Skeletal muscle satellite cell (primary cell): ENCODE measurements around the gene CENPU. TPM values are rescaled to one million over a fixed set of nuclear protein-coding genes. Genes with fewer than 3 reads are reported as not detected.
"Not testable (repeated sequence)": the region's sequence is repeated elsewhere in the genome, so short reads cannot be mapped to it uniquely, and the experiment has no call there.

Source experiments
- H3K27me3 ChIP-seq: 2 replicates; pipeline ENCODE4 v1.7.0; 2013; ENCODE audit warnings: low read length; ENCODE audit not compliant: control insufficient read depth, insufficient read depth
- H3K36me3 ChIP-seq: 2 replicates; pipeline ENCODE4 v1.7.0; 2013; ENCODE audit warnings: mild to moderate bottlenecking, control low read depth, low read length; ENCODE audit not compliant: insufficient read depth
- H3K4me1 ChIP-seq: 2 replicates; pipeline ENCODE4 v1.7.0; 2013; ENCODE audit warnings: low read length; ENCODE audit not compliant: control insufficient read depth, insufficient read depth
- H3K4me2 ChIP-seq: 2 replicates; pipeline ENCODE4 v1.7.0; 2013; ENCODE audit warnings: mild to moderate bottlenecking, low read length
- H3K4me3 ChIP-seq: 2 replicates; pipeline ENCODE4 v1.7.0; 2013; ENCODE audit warnings: low read length
- H3K9ac ChIP-seq: 2 replicates; pipeline ENCODE4 v1.7.0; 2013; ENCODE audit warnings: mild to moderate bottlenecking, low read depth, low read length, moderate library complexity
- H3K9me3 ChIP-seq: replicated peaks from 2 replicates; pipeline ENCODE4 v1.7.0; 2013; ENCODE audit warnings: mild to moderate bottlenecking, control low read depth, low read length
- total RNA-seq: library from RNA; depleted of rRNA; stranded (reverse); fragments of >200 nt; gene quantifications from 2 replicates; pipeline ENCODE4 v1.2.3, GENCODE V29; 2012; rRNA removed

CENPU gene
- total RNA-seq: 9.6 TPM in 2 replicates

- Histone ChIP-seq H3K9me3 (no peaks in the 10 kb centered on the region), H3K4me1 (peaks cover 12% of the 10 kb centered on the region), H3K36me3 (no peaks in the 10 kb centered on the region), H3K4me3 (peak within 1 kb of the TSS; percentile 81), H3K27me3 (no peaks in the 10 kb centered on the region), H3K4me2 (peak within 1 kb of the TSS; percentile 94), H3K9ac (peak within 1 kb of the TSS; percentile 82)
Observed at GRCh38 chr4:184733654-184734524, at the start of gene CENPU. Gene CENPU, minus strand, starts transcription at chr4:184734096. Its CDS starts 34 bp downstream, at chr4:184734062.

- Histone ChIP-seq H3K4me2 (no peak overlapping the region), H3K27me3 (no peaks in the 10 kb centered on the region), H3K4me1 (no peaks in the 10 kb centered on the region), H3K9ac (no peak overlapping the region), H3K4me3 (no peak overlapping the region), H3K9me3 (no peaks in the 10 kb centered on the region), H3K36me3 (peaks cover 18% of the 10 kb centered on the region)
Observed at GRCh38 chr4:184782731-184783373, 49.0 kb upstream of the CENPU start.

- not testable (repeated sequence) for H3K4me3 ChIP-seq, H3K27me3 ChIP-seq, H3K36me3 ChIP-seq, H3K4me1 ChIP-seq, H3K9me3 ChIP-seq, H3K9ac ChIP-seq, H3K4me2 ChIP-seq
Observed at GRCh38 chr4:184779160-184779559, 45.3 kb upstream of the CENPU start.

GRCh38 chr4:184778325-184778724 lies 44.4 kb upstream of the CENPU start:
- Histone ChIP-seq H3K4me3 (no peak overlapping the region), H3K9ac (no peak overlapping the region), H3K4me1 (no peaks in the 10 kb centered on the region), H3K4me2 (no peak overlapping the region), H3K27me3 (no peaks in the 10 kb centered on the region), H3K36me3 (peaks cover 3% of the 10 kb centered on the region), H3K9me3 (no peaks in the 10 kb centered on the region)

- Histone ChIP-seq H3K9me3 (no peaks in the 10 kb centered on the region), H3K4me2 (no peak overlapping the region), H3K4me3 (no peak overlapping the region), H3K36me3 (peaks cover 10% of the 10 kb centered on the region), H3K4me1 (no peaks in the 10 kb centered on the region), H3K9ac (no peak overlapping the region), H3K27me3 (no peaks in the 10 kb centered on the region)
Observed at GRCh38 chr4:184776821-184777220, 42.9 kb upstream of the CENPU start.

- Histone ChIP-seq H3K9ac (no peak overlapping the region), H3K4me2 (no peak overlapping the region), H3K27me3 (no peaks in the 10 kb centered on the region), H3K9me3 (no peaks in the 10 kb centered on the region), H3K4me3 (no peak overlapping the region), H3K36me3 (peaks cover 10% of the 10 kb centered on the region), H3K4me1 (no peaks in the 10 kb centered on the region)
Observed at GRCh38 chr4:184775854-184776555, 42.1 kb upstream of the CENPU start.

- H3K27me3 ChIP-seq: no peaks in the 10 kb centered on the region
- peaks cover 17% of the 10 kb centered on the region for H3K36me3 ChIP-seq
- H3K4me3 ChIP-seq: no peak overlapping the region
- H3K4me1 ChIP-seq: no peaks in the 10 kb centered on the region
- H3K9ac ChIP-seq: no peak overlapping the region
- no peak overlapping the region for H3K4me2 ChIP-seq
- no peaks in the 10 kb centered on the region for H3K9me3 ChIP-seq
Observed at GRCh38 chr4:184774152-184774551, 40.3 kb upstream of the CENPU start.

- Histone ChIP-seq H3K9me3 (no peaks in the 10 kb centered on the region), H3K27me3 (no peaks in the 10 kb centered on the region), H3K4me2 (no peak overlapping the region), H3K9ac (no peak overlapping the region), H3K4me3 (no peak overlapping the region), H3K4me1 (no peaks in the 10 kb centered on the region), H3K36me3 (peaks cover 30% of the 10 kb centered on the region)
Observed at GRCh38 chr4:184771416-184771815, 37.5 kb upstream of the CENPU start.

GRCh38 chr4:184769141-184769765 lies 35.4 kb upstream of the CENPU start:
- Histone ChIP-seq H3K4me2 (no peak overlapping the region), H3K9ac (no peak overlapping the region), H3K27me3 (no peaks in the 10 kb centered on the region), H3K36me3 (peaks cover 44% of the 10 kb centered on the region), H3K4me1 (no peaks in the 10 kb centered on the region), H3K4me3 (no peak overlapping the region), H3K9me3 (no peaks in the 10 kb centered on the region)

GRCh38 chr4:184768296-184768695 lies 34.4 kb upstream of the CENPU start:
- Histone ChIP-seq H3K27me3 (no peaks in the 10 kb centered on the region), H3K9ac (no peak overlapping the region), H3K4me3 (no peak overlapping the region), H3K4me2 (no peak overlapping the region), H3K4me1 (no peaks in the 10 kb centered on the region), H3K36me3 (peaks cover 45% of the 10 kb centered on the region), H3K9me3 (no peaks in the 10 kb centered on the region)

- Histone ChIP-seq H3K36me3 (peaks cover 51% of the 10 kb centered on the region), H3K4me3 (no peak overlapping the region), H3K9me3 (no peaks in the 10 kb centered on the region), H3K4me2 (no peak overlapping the region), H3K4me1 (no peaks in the 10 kb centered on the region), H3K27me3 (no peaks in the 10 kb centered on the region), H3K9ac (no peak overlapping the region)
Observed at GRCh38 chr4:184766446-184766845, 32.5 kb upstream of the CENPU start.
